ENCODE measurements around the gene RBBP6. TPM values are rescaled to one million over a fixed set of nuclear protein-coding genes. Genes with fewer than 3 reads are reported as not detected.
A peak's percentile ranks its signal among the peaks of the same experiment; 100 is the strongest.

The RBBP6 gene
- polyA plus RNA-seq, 1 of the 3 experiments (the other 2 are of a cell fraction) = 15.1 TPM

DNA sequence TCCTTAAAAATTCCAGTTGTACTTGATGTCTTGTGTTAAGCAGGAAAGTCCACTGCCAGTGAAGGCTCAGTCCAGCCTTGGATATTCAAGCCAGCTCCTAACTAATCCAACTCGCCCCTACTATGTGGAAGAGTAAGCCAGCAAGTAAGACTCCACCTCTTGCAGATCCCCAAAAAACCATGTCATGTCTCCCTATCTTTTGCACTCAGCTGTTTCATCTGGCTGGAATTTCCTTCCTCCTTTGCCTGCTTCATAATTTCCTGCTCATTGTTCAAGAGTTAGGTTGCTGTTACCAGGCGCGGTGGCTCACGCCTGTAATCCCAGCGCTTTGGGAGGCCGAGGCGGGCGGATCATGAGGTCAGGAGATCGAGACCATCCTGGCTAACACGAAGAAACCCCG, 37.8 kb downstream of the RBBP6 start:
- H3K4me3 ChIP-seq (ENCODE audit: low read depth in 2 of 2, low read length in 1 of 2) = no peak overlapping the region
- CTCF ChIA-PET = interaction anchor here (1.9 to 5.3 kb wide), 3 partner anchors 10 to 112 kb away, joined by 7 to 40 read pairs (median 11); no protein-coding TSS in a partner anchor

DNA sequence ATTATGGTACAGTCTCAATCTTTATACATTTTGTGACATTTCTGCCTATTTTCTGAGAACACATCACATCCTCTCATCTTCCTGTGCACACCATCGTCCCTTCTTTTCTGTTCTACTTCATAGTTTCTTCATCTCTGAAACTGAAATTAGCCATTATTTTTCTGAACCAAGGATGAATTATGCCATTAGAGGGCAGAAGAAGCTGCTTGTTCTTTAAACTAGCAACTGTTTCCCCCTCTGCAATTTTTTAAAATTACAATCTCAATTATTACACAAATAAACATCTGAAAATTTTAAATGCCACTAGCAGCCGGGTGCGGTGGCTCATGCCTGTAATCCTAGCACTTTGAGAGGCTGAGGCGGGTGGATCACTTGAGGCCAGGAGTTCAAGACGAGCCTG, 41.3 kb downstream of the RBBP6 start:
- Histone ChIP-seq H2AFZ (ENCODE audit: low read depth) (no peak overlapping the region; the same call in 1 of the 2 replicates), H3K79me2 (ENCODE audit: insufficient read depth) (no peaks in the 10 kb centered on the region), H3K27ac (ENCODE audit: low read depth in 2 of 2, low read length in 1 of 2) (no peak overlapping the region), H3K36me3 (replicated peaks in 1 of 2; ENCODE audit: control insufficient read depth in 1 of 2, insufficient read depth in 2 of 2, low read length in 1 of 2) (no peaks in the 10 kb centered on the region), H3K9me3 (no peaks in the 10 kb centered on the region), H3K4me1 (ENCODE audit: control insufficient read depth in 1 of 2, insufficient read depth in 2 of 2, low read depth in 1 of 2, low read length in 1 of 2) (no peaks in the 10 kb centered on the region; a peak in 1 of 4 replicates), H3K4me2 (no peak overlapping the region), H3F3A (replicated peaks; ENCODE audit: insufficient read depth) (no peaks in the 10 kb centered on the region), H3K9me2 (no peaks in the 10 kb centered on the region), H4K20me1 (ENCODE audit: insufficient read depth) (no peaks in the 10 kb centered on the region), H3K27me3 (ENCODE audit: insufficient read depth) (no peaks in the 10 kb centered on the region), H3K4me3 (ENCODE audit: low read depth in 2 of 2, low read length in 1 of 2) (no peak overlapping the region), H3K9ac (no peak overlapping the region)
- ChIA-PET CTCF (interaction anchor here (0.6 to 5.3 kb wide), 14 partner anchors 13 to 374 kb away, joined by 3 to 40 read pairs (median 3); no protein-coding TSS in a partner anchor), POLR2A (no interaction called here)
- 79% methylated on average over 5 of the region's 5 CpGs for WGBS (ENCODE audit: low lambda C conversion rate)
- peak; percentile 41 for DNase-seq
- peak; percentile 76 for TF ChIP-seq RAD21 (IDR thresholded peaks at IDR 0.05; ENCODE audit: low read length)
- TF ChIP-seq NRF1 (IDR thresholded peaks at IDR 0.05; ENCODE audit: low read depth, low read length) = no peak
- no peak for TF ChIP-seq JUND (IDR thresholded peaks at IDR 0.05)
- peak; percentile 45 for TF ChIP-seq SMC3 (IDR thresholded peaks at IDR 0.05; ENCODE audit: low read depth, low read length)
- TF ChIP-seq, protein P1, sequence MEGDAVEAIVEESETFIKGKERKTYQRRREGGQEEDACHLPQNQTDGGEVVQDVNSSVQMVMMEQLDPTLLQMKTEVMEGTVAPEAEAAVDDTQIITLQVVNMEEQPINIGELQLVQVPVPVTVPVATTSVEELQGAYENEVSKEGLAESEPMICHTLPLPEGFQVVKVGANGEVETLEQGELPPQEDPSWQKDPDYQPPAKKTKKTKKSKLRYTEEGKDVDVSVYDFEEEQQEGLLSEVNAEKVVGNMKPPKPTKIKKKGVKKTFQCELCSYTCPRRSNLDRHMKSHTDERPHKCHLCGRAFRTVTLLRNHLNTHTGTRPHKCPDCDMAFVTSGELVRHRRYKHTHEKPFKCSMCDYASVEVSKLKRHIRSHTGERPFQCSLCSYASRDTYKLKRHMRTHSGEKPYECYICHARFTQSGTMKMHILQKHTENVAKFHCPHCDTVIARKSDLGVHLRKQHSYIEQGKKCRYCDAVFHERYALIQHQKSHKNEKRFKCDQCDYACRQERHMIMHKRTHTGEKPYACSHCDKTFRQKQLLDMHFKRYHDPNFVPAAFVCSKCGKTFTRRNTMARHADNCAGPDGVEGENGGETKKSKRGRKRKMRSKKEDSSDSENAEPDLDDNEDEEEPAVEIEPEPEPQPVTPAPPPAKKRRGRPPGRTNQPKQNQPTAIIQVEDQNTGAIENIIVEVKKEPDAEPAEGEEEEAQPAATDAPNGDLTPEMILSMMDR (IDR thresholded peaks at IDR 0.05) = peak; percentile 69

More for the DNA sequence above, 37.8 kb downstream of the RBBP6 start:
- Histone ChIP-seq H3F3A (replicated peaks; ENCODE audit: insufficient read depth) (peaks cover 4% of the 10 kb centered on the region), H3K9me3 (no peaks in the 10 kb centered on the region), H3K4me2 (no peak overlapping the region), H3K9me2 (no peaks in the 10 kb centered on the region), H4K20me1 (ENCODE audit: insufficient read depth) (no peaks in the 10 kb centered on the region), H3K36me3 (replicated peaks in 1 of 2; ENCODE audit: control insufficient read depth in 1 of 2, insufficient read depth in 2 of 2, low read length in 1 of 2) (peaks cover 7 to 8% of the 10 kb centered on the region in 2 experiments), H3K27ac (ENCODE audit: low read depth in 2 of 2, low read length in 1 of 2) (no peak overlapping the region), H2AFZ (ENCODE audit: low read depth) (no peak overlapping the region), H3K4me1 (ENCODE audit: control insufficient read depth in 1 of 2, insufficient read depth in 2 of 2, low read depth in 1 of 2, low read length in 1 of 2) (no peaks in the 10 kb centered on the region; a peak in 1 of 4 replicates), H3K9ac (no peak overlapping the region), H3K27me3 (ENCODE audit: insufficient read depth) (no peaks in the 10 kb centered on the region), H3K79me2 (ENCODE audit: insufficient read depth) (no peaks in the 10 kb centered on the region)
- POLR2A ChIA-PET = no interaction called here
- TF ChIP-seq, protein P2, sequence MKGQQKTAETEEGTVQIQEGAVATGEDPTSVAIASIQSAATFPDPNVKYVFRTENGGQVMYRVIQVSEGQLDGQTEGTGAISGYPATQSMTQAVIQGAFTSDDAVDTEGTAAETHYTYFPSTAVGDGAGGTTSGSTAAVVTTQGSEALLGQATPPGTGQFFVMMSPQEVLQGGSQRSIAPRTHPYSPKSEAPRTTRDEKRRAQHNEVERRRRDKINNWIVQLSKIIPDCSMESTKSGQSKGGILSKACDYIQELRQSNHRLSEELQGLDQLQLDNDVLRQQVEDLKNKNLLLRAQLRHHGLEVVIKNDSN (IDR thresholded peaks at IDR 0.05; ENCODE audit: borderline replicate concordance, low read depth) = no peak
- TF ChIP-seq, protein P3, sequence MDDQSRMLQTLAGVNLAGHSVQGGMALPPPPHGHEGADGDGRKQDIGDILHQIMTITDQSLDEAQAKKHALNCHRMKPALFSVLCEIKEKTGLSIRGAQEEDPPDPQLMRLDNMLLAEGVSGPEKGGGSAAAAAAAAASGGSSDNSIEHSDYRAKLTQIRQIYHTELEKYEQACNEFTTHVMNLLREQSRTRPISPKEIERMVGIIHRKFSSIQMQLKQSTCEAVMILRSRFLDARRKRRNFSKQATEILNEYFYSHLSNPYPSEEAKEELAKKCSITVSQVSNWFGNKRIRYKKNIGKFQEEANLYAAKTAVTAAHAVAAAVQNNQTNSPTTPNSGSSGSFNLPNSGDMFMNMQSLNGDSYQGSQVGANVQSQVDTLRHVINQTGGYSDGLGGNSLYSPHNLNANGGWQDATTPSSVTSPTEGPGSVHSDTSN (IDR thresholded peaks at IDR 0.05) = no peak
- TF ChIP-seq MEF2A (IDR thresholded peaks at IDR 0.05; ENCODE audit: borderline replicate concordance, low read depth) (no peak), NFIC (IDR thresholded peaks at IDR 0.05; ENCODE audit: borderline replicate concordance) (no peak), SMC3 (IDR thresholded peaks at IDR 0.05; ENCODE audit: low read depth, low read length) (no peak), POLR2AphosphoS5 (IDR thresholded peaks at IDR 0.05; ENCODE audit: low read depth, low read length) (no peak), RAD21 (IDR thresholded peaks at IDR 0.05; ENCODE audit: low read length) (no peak), ELF1 (IDR thresholded peaks at IDR 0.05) (no peak), SIN3A (IDR thresholded peaks at IDR 0.05; ENCODE audit: borderline replicate concordance, low read depth, low read length) (no peak), EP300 (IDR thresholded peaks at IDR 0.05; ENCODE audit: borderline replicate concordance in 1 of 2, low read depth in 1 of 2, low read length in 1 of 2) (no peak), YY1 (IDR thresholded peaks at IDR 0.05; ENCODE audit: low read depth) (no peak), FOXM1 (IDR thresholded peaks at IDR 0.05; ENCODE audit: low read depth) (no peak), GATA2 (CRISPR knock-in tag; IDR thresholded peaks at IDR 0.05) (no peak), CHD2 (IDR thresholded peaks at IDR 0.05; ENCODE audit: low read length, partially characterized antibody) (no peak), NRF1 (IDR thresholded peaks at IDR 0.05; ENCODE audit: low read depth, low read length) (no peak), TCF12 (IDR thresholded peaks at IDR 0.05) (no peak), RCOR1 (IDR thresholded peaks at IDR 0.05; ENCODE audit: low read length) (no peak)
- TF ChIP-seq, protein P4, sequence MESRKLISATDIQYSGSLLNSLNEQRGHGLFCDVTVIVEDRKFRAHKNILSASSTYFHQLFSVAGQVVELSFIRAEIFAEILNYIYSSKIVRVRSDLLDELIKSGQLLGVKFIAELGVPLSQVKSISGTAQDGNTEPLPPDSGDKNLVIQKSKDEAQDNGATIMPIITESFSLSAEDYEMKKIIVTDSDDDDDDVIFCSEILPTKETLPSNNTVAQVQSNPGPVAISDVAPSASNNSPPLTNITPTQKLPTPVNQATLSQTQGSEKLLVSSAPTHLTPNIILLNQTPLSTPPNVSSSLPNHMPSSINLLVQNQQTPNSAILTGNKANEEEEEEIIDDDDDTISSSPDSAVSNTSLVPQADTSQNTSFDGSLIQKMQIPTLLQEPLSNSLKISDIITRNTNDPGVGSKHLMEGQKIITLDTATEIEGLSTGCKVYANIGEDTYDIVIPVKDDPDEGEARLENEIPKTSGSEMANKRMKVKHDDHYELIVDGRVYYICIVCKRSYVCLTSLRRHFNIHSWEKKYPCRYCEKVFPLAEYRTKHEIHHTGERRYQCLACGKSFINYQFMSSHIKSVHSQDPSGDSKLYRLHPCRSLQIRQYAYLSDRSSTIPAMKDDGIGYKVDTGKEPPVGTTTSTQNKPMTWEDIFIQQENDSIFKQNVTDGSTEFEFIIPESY (IDR thresholded peaks at IDR 0.05; ENCODE audit: borderline replicate concordance, low read depth) = no peak
- TF ChIP-seq, protein P5, sequence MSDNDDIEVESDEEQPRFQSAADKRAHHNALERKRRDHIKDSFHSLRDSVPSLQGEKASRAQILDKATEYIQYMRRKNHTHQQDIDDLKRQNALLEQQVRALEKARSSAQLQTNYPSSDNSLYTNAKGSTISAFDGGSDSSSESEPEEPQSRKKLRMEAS (IDR thresholded peaks at IDR 0.05; ENCODE audit: low read depth) = no peak
- WGBS (ENCODE audit: low lambda C conversion rate) = 97% methylated on average over 11 of the region's 11 CpGs
- no peak for DNase-seq
